Suprapubic skin (tissue), 4 donors: ENCODE results near the gene RNF150.

Experiments
- EP300 ChIP-seq: sonication (generic); formaldehyde crosslinking; IDR thresholded peaks from one replicate; pipeline ENCODE4 v1.6.1; 2017; ENCODE audit warnings: antibody characterized with exemption
- POLR2A ChIP-seq, 2 donors: fragments of 450-650 bp; IDR thresholded peaks; one replicate each; pipeline ENCODE4 v1.6.1; 2017; ENCODE audit warnings: antibody characterized with exemption in 2 of 2, mild to moderate bottlenecking in 2 of 2, moderate library complexity in 2 of 2
- POLR2AphosphoS5 ChIP-seq, 3 donors: sonication (generic); formaldehyde crosslinking; IDR thresholded peaks; one replicate each; pipeline ENCODE4 v1.6.1; 2017; ENCODE audit warnings: antibody characterized with exemption in 3 of 3
- TF ChIP-seq, protein P1 (sequence below), 2 donors: fragments of 200-600 bp in 1 of 2; fragments of 450-650 bp in 1 of 2; sonication (generic) in 1 of 2; IDR thresholded peaks; one replicate each; pipeline ENCODE4 v1.5.1; 2016 to 2019; ENCODE audit warnings: antibody characterized with exemption in 2 of 2, mild to moderate bottlenecking in 1 of 2, moderate library complexity in 1 of 2

- TF ChIP-seq, protein P1, sequence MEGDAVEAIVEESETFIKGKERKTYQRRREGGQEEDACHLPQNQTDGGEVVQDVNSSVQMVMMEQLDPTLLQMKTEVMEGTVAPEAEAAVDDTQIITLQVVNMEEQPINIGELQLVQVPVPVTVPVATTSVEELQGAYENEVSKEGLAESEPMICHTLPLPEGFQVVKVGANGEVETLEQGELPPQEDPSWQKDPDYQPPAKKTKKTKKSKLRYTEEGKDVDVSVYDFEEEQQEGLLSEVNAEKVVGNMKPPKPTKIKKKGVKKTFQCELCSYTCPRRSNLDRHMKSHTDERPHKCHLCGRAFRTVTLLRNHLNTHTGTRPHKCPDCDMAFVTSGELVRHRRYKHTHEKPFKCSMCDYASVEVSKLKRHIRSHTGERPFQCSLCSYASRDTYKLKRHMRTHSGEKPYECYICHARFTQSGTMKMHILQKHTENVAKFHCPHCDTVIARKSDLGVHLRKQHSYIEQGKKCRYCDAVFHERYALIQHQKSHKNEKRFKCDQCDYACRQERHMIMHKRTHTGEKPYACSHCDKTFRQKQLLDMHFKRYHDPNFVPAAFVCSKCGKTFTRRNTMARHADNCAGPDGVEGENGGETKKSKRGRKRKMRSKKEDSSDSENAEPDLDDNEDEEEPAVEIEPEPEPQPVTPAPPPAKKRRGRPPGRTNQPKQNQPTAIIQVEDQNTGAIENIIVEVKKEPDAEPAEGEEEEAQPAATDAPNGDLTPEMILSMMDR (IDR thresholded peaks at IDR 0.05), result no peak
- TF ChIP-seq POLR2A (IDR thresholded peaks at IDR 0.05) (no peak), POLR2AphosphoS5 (IDR thresholded peaks at IDR 0.05) (no peak), EP300 (no peak)
Observed at GRCh38 chr4:141038428-141038827, 94.8 kb downstream of the RNF150 start.
